ENCODE results near the gene BPIFB6.

- no peak for TF ChIP-seq CTCF (IDR thresholded peaks at IDR 0.05)
- no peak for TF ChIP-seq EP300 (IDR thresholded peaks at IDR 0.05)
- TF ChIP-seq POLR2A (IDR thresholded peaks at IDR 0.05) = no peak
Measured at GRCh38 chr20:33068251-33068939, 36.9 kb downstream of the BPIFB6 start.
